ENCODE data around the gene TCP11L1.
"Not testable (repeated sequence)": the region's sequence is repeated elsewhere in the genome, so short reads cannot be mapped to it uniquely, and the experiment has no call there.

The TCP11L1 gene

DNA sequence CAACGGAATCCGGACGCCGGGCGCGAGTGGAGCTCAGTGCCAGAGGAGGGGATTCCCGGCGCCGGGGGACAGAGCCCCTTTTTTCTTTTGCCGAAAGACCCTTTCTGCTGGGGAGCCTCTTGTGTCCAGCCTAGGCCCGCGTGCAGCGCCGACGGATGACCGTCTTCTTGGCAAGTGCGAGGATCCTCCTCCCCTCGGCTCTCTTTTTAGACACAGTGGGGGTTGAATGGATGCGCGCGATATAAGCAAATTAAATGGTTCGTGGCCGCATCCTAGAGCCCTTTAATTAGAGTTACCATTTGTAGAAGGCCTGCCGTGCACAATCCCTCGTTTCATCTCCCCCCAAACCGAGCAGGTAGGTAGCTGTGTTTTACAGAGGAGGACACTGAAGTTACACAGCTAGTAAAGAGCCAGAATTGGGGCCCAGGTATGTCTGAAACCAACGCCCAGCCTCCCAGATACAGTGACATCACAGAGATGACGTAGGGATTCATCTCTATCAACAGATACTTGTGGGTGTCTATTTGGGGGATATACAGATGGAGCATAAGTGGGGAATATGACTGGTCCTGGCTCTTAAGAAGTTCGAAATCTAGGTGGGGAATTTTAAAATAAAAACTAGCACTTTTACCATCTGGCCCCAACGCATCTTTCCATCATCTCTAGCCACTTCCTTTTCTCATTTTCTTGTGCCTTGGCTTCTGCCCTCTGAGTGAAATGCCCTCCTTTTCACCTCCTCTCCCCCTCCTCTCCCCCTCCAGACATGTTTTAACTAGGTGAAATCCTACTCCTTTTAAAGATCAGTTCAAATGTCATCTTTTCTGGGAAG lies 875 bp downstream of the TCP11L1 start:
- ChIA-PET POLR2A (interaction anchor here (1.0 to 1.5 kb wide), 3 partner anchors 20 to 24 kb away, joined by 3 to 4 read pairs (median 3); partner anchors contain the start of gene DEPDC7), CTCF (interaction anchor here (0.7 to 1.9 kb wide), 7 partner anchors 8 to 231 kb away, joined by 3 to 6 read pairs (median 4); no protein-coding TSS in a partner anchor)
- TF ChIP-seq, protein P1, sequence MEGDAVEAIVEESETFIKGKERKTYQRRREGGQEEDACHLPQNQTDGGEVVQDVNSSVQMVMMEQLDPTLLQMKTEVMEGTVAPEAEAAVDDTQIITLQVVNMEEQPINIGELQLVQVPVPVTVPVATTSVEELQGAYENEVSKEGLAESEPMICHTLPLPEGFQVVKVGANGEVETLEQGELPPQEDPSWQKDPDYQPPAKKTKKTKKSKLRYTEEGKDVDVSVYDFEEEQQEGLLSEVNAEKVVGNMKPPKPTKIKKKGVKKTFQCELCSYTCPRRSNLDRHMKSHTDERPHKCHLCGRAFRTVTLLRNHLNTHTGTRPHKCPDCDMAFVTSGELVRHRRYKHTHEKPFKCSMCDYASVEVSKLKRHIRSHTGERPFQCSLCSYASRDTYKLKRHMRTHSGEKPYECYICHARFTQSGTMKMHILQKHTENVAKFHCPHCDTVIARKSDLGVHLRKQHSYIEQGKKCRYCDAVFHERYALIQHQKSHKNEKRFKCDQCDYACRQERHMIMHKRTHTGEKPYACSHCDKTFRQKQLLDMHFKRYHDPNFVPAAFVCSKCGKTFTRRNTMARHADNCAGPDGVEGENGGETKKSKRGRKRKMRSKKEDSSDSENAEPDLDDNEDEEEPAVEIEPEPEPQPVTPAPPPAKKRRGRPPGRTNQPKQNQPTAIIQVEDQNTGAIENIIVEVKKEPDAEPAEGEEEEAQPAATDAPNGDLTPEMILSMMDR (IDR thresholded peaks at IDR 0.05; ENCODE audit: control extremely low read depth, extremely low read depth, low read depth, missing control alignments): no peak
- DNase-seq (ENCODE audit: extremely low spot score): peak; percentile 61

DNA sequence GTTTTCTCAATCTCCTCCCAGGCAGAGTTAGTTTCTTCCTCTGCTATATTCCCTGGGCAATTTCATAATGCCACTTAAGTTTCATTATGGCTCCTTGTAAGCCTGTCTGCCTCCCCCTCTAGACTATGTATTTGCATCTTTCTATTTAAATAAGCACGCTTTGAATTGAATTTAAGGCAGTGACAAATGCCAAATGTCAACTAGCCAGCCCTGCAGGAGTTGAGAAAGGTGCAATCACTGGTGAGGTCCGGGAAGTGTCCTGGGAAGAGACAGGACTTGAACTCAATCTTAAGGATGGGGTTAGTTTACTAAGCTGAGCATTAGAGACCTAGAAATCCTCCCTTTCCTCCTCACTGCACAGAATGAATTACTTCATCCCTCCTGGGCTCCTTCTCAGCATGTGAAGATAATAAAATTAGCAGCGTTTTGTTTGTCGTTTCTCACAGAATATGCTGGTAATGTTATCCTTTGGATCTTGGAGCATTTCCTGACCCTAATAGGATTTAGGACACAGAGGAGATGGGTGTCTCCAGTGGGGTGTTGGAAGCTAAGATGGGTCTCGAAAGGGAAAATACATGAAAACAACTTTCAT lies 1.6 kb downstream of the TCP11L1 start:
- ChIA-PET CTCF (interaction anchor here (1.3 to 1.4 kb wide), 2 partner anchors 12 to 232 kb away, joined by 3 to 4 read pairs; no protein-coding TSS in a partner anchor), POLR2A (no interaction called here)
- peak; percentile 30 for DNase-seq (ENCODE audit: extremely low spot score)
- TF ChIP-seq, protein P1 (IDR thresholded peaks at IDR 0.05; ENCODE audit: control extremely low read depth, extremely low read depth, low read depth, missing control alignments): no peak

DNA sequence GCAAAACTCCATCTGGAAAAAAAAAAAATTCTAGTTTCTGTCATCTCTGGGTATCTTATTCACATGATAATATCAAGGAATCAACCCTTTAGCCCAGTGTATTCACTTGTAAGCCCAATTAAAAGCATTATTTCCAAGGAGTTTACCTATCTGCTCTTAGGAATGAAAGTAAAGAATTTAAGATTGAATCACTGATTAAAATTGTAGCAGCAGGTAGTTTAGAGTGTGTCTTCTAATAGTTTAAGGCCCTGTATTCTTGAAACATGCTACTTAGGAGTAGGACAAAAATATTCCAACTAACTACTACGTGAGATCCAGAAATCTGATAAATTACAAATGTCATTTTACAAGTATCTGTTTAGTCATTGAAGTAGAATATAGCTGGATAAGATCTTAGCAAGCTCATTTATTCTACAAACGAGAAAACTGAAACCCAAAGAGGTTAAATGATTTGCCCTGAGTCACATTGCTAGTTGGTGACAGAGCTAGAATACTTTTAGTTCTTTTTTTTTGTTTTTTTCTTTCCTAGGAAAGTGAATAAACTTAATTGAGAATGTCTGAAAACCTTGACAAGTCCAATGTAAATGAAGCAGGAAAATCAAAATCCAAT lies 4.0 kb downstream of the TCP11L1 start:
- POLR2A ChIA-PET: no interaction called here
- TF ChIP-seq, protein P1 (IDR thresholded peaks at IDR 0.05; ENCODE audit: control extremely low read depth, extremely low read depth, low read depth, missing control alignments): no peak
- CTCF ChIA-PET: interaction anchor here (0.7 to 1.0 kb wide), 5 partner anchors 11 to 22 kb away, joined by 3 to 4 read pairs (median 3); no protein-coding TSS in a partner anchor
- DNase-seq (ENCODE audit: extremely low spot score): no peak

DNA sequence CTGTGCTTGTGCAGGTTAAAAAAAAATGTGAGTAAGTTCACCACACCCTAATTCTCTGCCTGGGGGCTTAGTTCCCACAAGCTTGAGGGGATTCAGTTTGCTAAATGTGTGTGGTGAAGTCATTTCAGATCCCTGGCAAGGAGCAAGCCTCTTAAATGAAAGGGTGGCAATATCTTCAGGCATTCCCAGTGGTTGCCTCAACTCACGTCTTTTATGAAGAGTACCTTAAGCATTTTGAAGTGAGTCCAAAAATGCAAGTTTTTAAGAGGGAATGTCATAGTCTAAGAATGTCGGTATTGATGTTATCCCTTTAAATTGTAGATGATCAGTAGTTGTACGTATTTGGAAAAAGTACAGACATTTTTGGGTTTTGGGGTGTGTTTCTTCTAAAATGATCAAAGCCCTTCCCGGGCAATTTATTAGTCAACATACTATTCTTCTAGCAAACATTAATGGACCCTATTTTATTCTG lies 4.9 kb downstream of the TCP11L1 start:
- ChIA-PET CTCF (interaction anchor here (1.0 kb wide), 1 partner anchor 11 kb away, joined by 3 read pairs; no protein-coding TSS in a partner anchor), POLR2A (no interaction called here)
- TF ChIP-seq, protein P1 (IDR thresholded peaks at IDR 0.05; ENCODE audit: control extremely low read depth, extremely low read depth, low read depth, missing control alignments): no peak
- no peak for DNase-seq (ENCODE audit: extremely low spot score)

DNA sequence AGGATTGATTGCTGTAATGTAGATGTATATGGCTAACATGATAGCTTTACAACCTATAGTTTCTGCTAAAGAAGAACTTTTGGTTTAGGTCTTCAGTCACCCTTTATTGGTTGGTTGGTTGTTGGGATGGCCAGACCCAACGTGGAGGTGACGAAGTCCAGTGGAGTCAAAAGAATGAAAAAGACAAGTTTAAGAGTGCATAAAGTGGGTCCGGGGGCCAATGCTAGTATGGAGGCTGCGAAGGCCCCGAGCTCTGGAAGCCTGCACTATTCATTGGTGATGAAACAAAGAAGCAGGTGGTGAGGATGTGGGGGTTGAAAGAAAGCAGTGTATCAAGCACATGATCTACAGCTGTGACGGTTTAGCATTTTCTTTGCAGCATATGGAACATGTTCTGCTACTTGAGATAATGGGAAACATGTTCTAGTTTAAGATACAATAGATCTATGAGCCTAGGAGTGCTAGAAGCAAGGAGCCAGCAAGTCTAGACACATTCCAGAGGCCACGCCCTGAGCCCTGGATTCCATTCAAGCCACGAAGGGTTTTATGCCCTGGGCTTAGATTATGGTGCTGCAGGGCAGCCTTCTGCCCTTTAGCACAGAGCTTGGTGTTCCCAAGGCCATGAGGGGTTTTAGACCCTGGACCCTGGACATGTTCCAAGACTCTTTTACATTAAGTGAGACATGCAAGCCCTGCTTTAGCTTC lies 6.3 kb downstream of the TCP11L1 start:
- TF ChIP-seq, protein P1 (IDR thresholded peaks at IDR 0.05; ENCODE audit: control extremely low read depth, extremely low read depth, low read depth, missing control alignments): no peak
- CTCF ChIA-PET: interaction anchor here (1.1 to 2.4 kb wide), 4 partner anchors 14 to 86 kb away, joined by 4 to 7 read pairs (median 4); no protein-coding TSS in a partner anchor
- DNase-seq (ENCODE audit: extremely low spot score): no peak
- POLR2A ChIA-PET: interaction anchor here (1.1 kb wide), 1 partner anchor 15 kb away, joined by 3 read pairs; no protein-coding TSS in a partner anchor

DNA sequence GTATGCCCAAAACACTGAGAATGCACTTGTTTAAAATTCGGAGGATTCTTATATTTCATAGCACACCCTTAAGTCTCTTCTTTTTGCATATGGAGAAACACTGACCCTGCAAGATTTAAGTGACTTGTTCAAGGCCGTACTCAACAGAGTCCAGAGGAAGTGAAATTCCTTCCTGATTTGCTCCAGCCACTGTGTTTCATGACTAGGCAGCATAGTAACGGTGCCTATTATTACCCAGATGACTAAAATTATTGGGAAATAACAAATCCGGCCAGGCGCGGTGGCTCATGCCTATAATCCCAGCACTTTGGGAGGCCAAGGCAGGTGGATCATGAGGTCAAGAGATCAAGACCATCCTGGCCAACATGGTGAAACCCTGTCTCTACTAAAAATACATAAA lies 9.3 kb downstream of the TCP11L1 start:
- POLR2A ChIA-PET: not testable (repeated sequence)
- CTCF ChIA-PET: interaction anchor here (1.0 to 1.9 kb wide), 5 partner anchors 9 to 81 kb away, joined by 3 to 10 read pairs (median 3); partner anchors contain the start of gene TCP11L1

DNA sequence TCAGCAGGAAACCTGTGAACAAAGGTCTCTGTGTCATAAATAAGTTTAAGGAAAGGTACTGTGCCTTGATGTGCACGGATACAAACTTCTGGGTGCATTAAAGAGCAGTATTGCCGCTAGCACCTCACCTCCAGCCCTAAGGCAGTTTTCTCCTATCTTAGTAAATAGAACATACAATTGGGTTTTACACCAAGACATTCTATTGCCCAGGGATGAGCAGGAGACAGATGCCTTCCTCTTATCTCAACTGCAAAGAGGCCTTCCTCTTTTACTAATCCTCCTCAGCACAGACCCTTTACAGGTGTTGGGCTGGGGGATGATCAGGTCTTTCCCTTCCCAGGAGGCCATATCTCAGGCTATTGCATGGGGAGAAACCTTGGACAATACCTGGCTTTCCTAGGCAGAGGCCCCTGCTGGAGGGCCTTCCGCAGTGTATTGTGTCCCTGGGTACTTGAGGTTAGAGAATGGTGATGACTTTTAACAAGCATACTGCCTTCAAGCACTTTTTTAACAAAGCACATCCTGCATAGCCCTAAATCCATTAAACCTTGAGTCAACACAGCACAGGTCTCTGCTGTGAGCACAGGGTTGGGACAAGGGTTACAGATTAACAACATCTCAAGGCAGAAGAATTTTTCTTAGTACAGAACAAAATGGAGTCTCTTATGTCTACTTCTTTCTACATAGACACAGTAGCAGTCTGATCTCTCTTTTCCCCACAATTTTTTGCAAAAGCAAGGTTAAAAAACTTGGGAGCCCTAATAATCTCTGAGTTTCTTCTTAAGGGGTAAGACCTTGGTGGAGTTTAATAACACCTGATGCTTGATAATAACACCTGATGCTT lies 10.4 kb downstream of the TCP11L1 start:
- DNase-seq (ENCODE audit: extremely low spot score); POLR2A ChIA-PET: not testable (repeated sequence)
- CTCF ChIA-PET: interaction anchor here (7.1 kb wide), 1 partner anchor 15 kb away, joined by 44 read pairs; no protein-coding TSS in a partner anchor

More for the DNA sequence above, 9.3 kb downstream of the TCP11L1 start:
- not testable (repeated sequence) for DNase-seq (ENCODE audit: extremely low spot score)
